Kidney (tissue), 14 donors: ENCODE data around the gene MTA3. TPM values are rescaled to one million over a fixed set of nuclear protein-coding genes. Genes with fewer than 3 reads are reported as not detected.
A peak's percentile ranks its signal among the peaks of the same experiment; 100 is the strongest.

ENCODE experiments used
- DNase-seq, 5 donors: peaks; one replicate each; pipeline ENCODE4 v3.0.0-alpha.2; 2013 to 2020
- FAIRE-seq: peaks from 2 replicates; lab custom pipeline; 2012; peaks lifted over from hg19 to GRCh38; lab: Jason Lieb, UNC
- H3K27ac ChIP-seq, 2 donors: one replicate each; pipeline ENCODE4 v1.7.0; 2013; ENCODE audit warnings: low read depth in 2 of 2, low read length in 2 of 2, inconsistent platforms in 1 of 2
- H3K27me3 ChIP-seq: one replicate; pipeline ENCODE4 v1.7.1; 2013; ENCODE audit warnings: low read length, inconsistent platforms; ENCODE audit not compliant: control insufficient read depth, insufficient read depth
- H3K36me3 ChIP-seq, 3 donors: one replicate each; pipeline versions ENCODE4 v1.7.0 to v1.7.1; 2013; ENCODE audit warnings: low read length in 3 of 3, control low read depth in 1 of 3, inconsistent platforms in 1 of 3; ENCODE audit not compliant: insufficient read depth in 3 of 3, control insufficient read depth in 2 of 3
- H3K4me1 ChIP-seq, 3 donors: one replicate each; pipeline versions ENCODE4 v1.7.0 to v1.7.1; 2013; ENCODE audit warnings: low read length in 3 of 3, inconsistent platforms in 1 of 3, low read depth in 1 of 3; ENCODE audit not compliant: control insufficient read depth in 2 of 3, insufficient read depth in 2 of 3
- H3K4me3 ChIP-seq, 3 donors: one replicate each; pipeline versions ENCODE4 v1.7.0 to v1.8.1; 2013; ENCODE audit warnings: low read length in 3 of 3, control low read depth in 1 of 3, inconsistent platforms in 1 of 3
- H3K9ac ChIP-seq, 3 donors: one replicate each; pipeline versions ENCODE4 v1.7.0 to v1.7.1; 2013; ENCODE audit warnings: low read length in 3 of 3, control low read depth in 1 of 3, inconsistent platforms in 1 of 3
- H3K9me3 ChIP-seq, 3 donors: one replicate each; pipeline versions ENCODE4 v1.7.0 to v1.7.1; 2013; ENCODE audit warnings: low read length in 3 of 3, control low read depth in 1 of 3, inconsistent platforms in 1 of 3; ENCODE audit not compliant: control insufficient read depth in 2 of 3, insufficient read depth in 1 of 3
- CTCF ChIP-seq: IDR thresholded peaks from 3 replicates; pipeline ENCODE4 v1.5.1; 2012; ENCODE audit warnings: mild to moderate bottlenecking, moderate library complexity, borderline replicate concordance; ENCODE audit not compliant: insufficient read depth; ENCODE audit errors: extremely low read depth
- intact Hi-C: fragments of 100-400 bp; cut with DNase I; formaldehyde crosslinking; loops from one replicate; pipeline ENCODE4 v1.11.1; 2022
- polyA plus RNA-seq: library from polyadenylated mRNA; stranded (reverse); fragments of 350-450 nt; fragmentation: Illumina TruSeq; extraction: RNeasy Lipid Tissue Mini Kit (QIAGEN cat#74804); gene quantifications from one replicate; pipeline ENCODE4 v1.2.3, GENCODE V29; 2014; ENCODE audit warnings: low read depth, low replicate concordance; ENCODE audit not compliant: insufficient read depth
- total RNA-seq: library from RNA; stranded (reverse); fragmentation: NEBNext Ultra II Directional; extraction: Animal tissue kit (Norgen Biotek cat#: 25700); gene quantifications from one replicate; pipeline ENCODE4 v1.2.1, GENCODE V29; 2021
- donor health status: control.
- donor health status: control.
- donor health status: control.
- donor health status: control.
- donor health status: control.
- donor health status: DM: yes; HTN: yes; CAD: no.
- donor health status: Normal renal cell carcinoma (clear cell type).

Gene MTA3
- total and polyA plus RNA-seq, 2 donors from 2014 or later, result 27.7 to 35.2 TPM

GRCh38 chr2:42566837-42567321 lies 1.6 kb upstream of the MTA3 start:
- Histone ChIP-seq H3K36me3 (no peaks in the 10 kb centered on the region), H3K27ac (no peak overlapping the region), H3K9ac (no peak overlapping the region), H3K4me1 (peaks cover 2 to 3% (median 3%) of the 10 kb centered on the region in 3 donors), H3K27me3 (no peaks in the 10 kb centered on the region), H3K4me3 (no peak overlapping the region), H3K9me3 (no peaks in the 10 kb centered on the region)
- intact Hi-C loops, result no loop called here
- no peak for DNase-seq
- TF ChIP-seq CTCF, result no peak
- no peak for FAIRE-seq

GRCh38 chr2:42567364-42567763 lies 1.1 kb upstream of the MTA3 start:
- Histone ChIP-seq H3K9ac (peak overlapping the region in 1 of 3 donors; percentile 6), H3K4me3 (no peak overlapping the region), H3K36me3 (no peaks in the 10 kb centered on the region), H3K27ac (peak overlapping the region; percentile 41 to 54), H3K27me3 (no peaks in the 10 kb centered on the region), H3K9me3 (no peaks in the 10 kb centered on the region), H3K4me1 (peaks cover 2 to 3% (median 3%) of the 10 kb centered on the region in 3 donors)
- DNase-seq (peak in 2 of 5 donors; percentile 46 to 73), FAIRE-seq (no peak)
- no peak for TF ChIP-seq CTCF
- intact Hi-C loops, result no loop called here

- peak overlapping the region in 1 of 3 donors; percentile 6 for H3K9ac ChIP-seq
- no peak overlapping the region for H3K4me3 ChIP-seq
- no peaks in the 10 kb centered on the region for H3K27me3 ChIP-seq
- peaks cover 2 to 3% (median 3%) of the 10 kb centered on the region in 3 donors for H3K4me1 ChIP-seq
- peak in 3 of 5 donors; percentile 63 to 80 (median 71) for DNase-seq
- FAIRE-seq, result no peak
- H3K9me3 ChIP-seq, result no peaks in the 10 kb centered on the region
- intact Hi-C loops, result no loop called here
- H3K36me3 ChIP-seq, result peaks cover 0 to 3% (median 0%) of the 10 kb centered on the region in 3 donors
- TF ChIP-seq CTCF, result no peak
- peak overlapping the region; percentile 41 to 54 for H3K27ac ChIP-seq
Measured at GRCh38 chr2:42567806-42568400, 529 bp upstream of the MTA3 start.
